ENCODE measurements around the gene CST8. TPM values are rescaled to one million over a fixed set of nuclear protein-coding genes. Genes with fewer than 3 reads are reported as not detected.

The CST8 gene
- total RNA-seq, 2 donors from 2014 or later = not detected

DNA sequence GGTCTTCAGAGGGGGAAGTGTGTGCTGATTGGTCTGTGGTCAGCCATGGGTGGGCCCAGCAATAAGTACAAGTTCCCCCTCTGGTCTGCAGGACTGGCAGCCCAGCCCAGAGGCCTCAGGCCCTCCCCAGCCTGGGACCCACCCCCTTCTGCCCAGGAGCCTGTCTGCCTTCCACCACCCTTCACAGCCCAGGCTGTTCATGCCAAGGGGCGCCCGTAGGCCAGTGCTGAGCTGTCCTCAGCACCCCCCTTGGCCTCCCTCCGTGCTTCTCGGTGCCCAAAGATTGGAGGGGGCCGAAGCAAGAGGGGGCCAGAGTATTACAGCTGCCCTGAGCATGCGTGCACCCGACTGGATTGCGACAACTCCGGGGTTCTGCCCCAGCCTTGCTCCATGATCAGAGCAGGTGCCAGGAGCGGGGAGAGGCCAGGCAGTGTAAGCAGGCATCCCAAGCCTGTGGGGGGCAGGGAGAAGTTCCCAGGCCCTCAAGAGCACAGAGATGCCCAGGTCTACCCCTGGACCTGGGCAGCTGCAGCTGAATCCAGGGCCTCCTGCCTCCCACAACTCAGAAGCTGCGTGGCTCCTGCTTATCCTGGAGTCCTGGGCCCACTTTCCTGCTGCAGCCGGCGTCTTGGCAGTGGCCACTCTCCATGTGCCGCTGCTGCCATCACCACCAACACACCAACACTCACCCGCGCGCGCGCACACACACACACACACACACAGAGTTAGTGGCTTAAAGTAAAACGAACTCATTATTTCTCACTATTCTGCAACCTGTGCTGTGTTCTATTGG lies 44.1 kb downstream of the CST8 start:
- no peak overlapping the region for H3K27ac ChIP-seq (ENCODE audit: low read depth, low read length)
- H3K4me3 Mint-ChIP-seq = no peak overlapping the region
- H3K27me3 Mint-ChIP-seq (ENCODE audit: insufficient read depth) = no peaks in the 10 kb centered on the region
- H3K9ac ChIP-seq (ENCODE audit: extremely low read depth, low read length, poor library complexity, severe bottlenecking) = no peak overlapping the region
- H3K4me1 ChIP-seq (ENCODE audit: control insufficient read depth, insufficient read depth, low read length) = peaks cover 8% of the 10 kb centered on the region
- H3K36me3 ChIP-seq (ENCODE audit: control insufficient read depth, insufficient read depth, low read length) = no peaks in the 10 kb centered on the region
- TF ChIP-seq, protein P1, sequence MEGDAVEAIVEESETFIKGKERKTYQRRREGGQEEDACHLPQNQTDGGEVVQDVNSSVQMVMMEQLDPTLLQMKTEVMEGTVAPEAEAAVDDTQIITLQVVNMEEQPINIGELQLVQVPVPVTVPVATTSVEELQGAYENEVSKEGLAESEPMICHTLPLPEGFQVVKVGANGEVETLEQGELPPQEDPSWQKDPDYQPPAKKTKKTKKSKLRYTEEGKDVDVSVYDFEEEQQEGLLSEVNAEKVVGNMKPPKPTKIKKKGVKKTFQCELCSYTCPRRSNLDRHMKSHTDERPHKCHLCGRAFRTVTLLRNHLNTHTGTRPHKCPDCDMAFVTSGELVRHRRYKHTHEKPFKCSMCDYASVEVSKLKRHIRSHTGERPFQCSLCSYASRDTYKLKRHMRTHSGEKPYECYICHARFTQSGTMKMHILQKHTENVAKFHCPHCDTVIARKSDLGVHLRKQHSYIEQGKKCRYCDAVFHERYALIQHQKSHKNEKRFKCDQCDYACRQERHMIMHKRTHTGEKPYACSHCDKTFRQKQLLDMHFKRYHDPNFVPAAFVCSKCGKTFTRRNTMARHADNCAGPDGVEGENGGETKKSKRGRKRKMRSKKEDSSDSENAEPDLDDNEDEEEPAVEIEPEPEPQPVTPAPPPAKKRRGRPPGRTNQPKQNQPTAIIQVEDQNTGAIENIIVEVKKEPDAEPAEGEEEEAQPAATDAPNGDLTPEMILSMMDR (conservative IDR thresholded peaks at IDR 0.05) = no peak
- DNase-seq = peak; percentile 30
- no peak overlapping the region for H3K27ac Mint-ChIP-seq
- peaks cover 29% of the 10 kb centered on the region for H3K4me1 Mint-ChIP-seq
- H3K9me3 ChIP-seq (ENCODE audit: control insufficient read depth, low read length) = no peaks in the 10 kb centered on the region
- no peaks in the 10 kb centered on the region for H3K9me3 Mint-ChIP-seq
- H3K36me3 Mint-ChIP-seq (ENCODE audit: low read depth) = no peaks in the 10 kb centered on the region
- H3K4me3 ChIP-seq (ENCODE audit: low read length) = no peak overlapping the region
- H3K27me3 ChIP-seq (ENCODE audit: control insufficient read depth, insufficient read depth, low read length, poor library complexity, severe bottlenecking) = no peaks in the 10 kb centered on the region
- 86 to 90% methylated on average over 6 to 20 of the region's 20 CpGs for WGBS, 2 experiments (ENCODE audit: insufficient coverage in 1 of 2, insufficient read length in 1 of 2)

DNA sequence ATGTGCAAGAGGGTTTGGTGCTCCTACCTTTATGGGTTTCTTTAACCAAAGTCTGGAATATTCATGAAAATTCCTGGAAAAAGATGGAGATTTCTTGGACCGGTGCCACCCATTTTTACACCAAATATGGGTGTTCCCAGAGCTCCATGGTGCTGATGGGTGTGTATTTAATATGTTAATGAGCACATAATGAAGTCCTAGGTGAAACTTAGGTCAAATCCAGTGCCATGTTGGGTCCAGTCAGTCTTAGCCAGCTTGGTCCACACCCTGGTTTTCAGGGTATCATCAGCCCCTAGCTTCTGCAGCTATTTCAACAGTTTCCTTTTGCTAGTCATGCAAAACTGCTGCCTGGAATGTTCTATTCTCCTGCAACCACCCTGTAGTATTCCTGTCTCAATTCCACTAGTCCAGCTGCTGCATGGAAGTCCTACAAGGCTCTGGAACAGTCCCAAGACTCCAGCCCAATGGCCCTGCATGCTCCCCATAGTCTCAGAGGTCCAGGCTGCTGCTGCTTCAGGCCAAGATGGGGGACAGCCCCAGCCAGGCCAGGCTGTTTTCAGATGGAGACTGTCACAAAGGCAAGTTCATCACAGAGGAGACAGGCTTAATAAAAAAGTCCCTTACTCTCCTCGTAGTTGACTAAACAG lies 45.5 kb downstream of the CST8 start:
- H3K36me3 Mint-ChIP-seq (ENCODE audit: low read depth) = no peaks in the 10 kb centered on the region
- H3K27me3 Mint-ChIP-seq (ENCODE audit: insufficient read depth) = no peaks in the 10 kb centered on the region
- Histone ChIP-seq H3K9me3 (ENCODE audit: control insufficient read depth, low read length) (no peaks in the 10 kb centered on the region), H3K4me1 (ENCODE audit: control insufficient read depth, insufficient read depth, low read length) (peaks cover 8% of the 10 kb centered on the region), H3K27ac (ENCODE audit: low read depth, low read length) (no peak overlapping the region), H3K4me3 (ENCODE audit: low read length) (no peak overlapping the region), H3K36me3 (ENCODE audit: control insufficient read depth, insufficient read depth, low read length) (no peaks in the 10 kb centered on the region), H3K9ac (ENCODE audit: extremely low read depth, low read length, poor library complexity, severe bottlenecking) (no peak overlapping the region), H3K27me3 (ENCODE audit: control insufficient read depth, insufficient read depth, low read length, poor library complexity, severe bottlenecking) (no peaks in the 10 kb centered on the region)
- H3K9me3 Mint-ChIP-seq = no peaks in the 10 kb centered on the region
- peak; percentile 35 for DNase-seq
- H3K27ac Mint-ChIP-seq = no peak overlapping the region
- 100% methylated on average over 1 of the region's 2 CpGs; no CpG with 5 or more reads in 1 of the 2 experiments for WGBS, 2 experiments (ENCODE audit: insufficient coverage in 1 of 2, insufficient read length in 1 of 2)
- no peak overlapping the region for H3K4me3 Mint-ChIP-seq
- H3K4me1 Mint-ChIP-seq = peaks cover 29% of the 10 kb centered on the region
- TF ChIP-seq, protein P1 (conservative IDR thresholded peaks at IDR 0.05) = no peak

DNA sequence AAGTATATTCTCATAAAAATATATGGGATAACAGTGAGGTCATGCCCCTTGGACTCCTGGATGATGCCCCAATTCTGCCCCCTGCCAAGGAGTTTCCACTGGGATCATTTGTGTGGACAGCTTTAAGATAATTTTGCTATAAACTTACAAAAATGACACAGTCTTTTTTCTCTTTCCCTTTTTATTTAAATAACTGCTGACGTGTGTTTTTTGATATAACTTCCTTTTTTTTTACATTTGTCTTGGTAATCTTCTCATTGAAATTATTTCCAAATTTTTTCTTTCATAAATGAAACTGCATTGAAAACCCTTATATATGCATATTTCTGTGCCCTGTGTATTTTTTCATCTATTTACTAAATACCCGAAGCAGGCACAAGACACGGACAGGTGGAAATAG lies 46.1 kb downstream of the CST8 start:
- H3K27me3 ChIP-seq (ENCODE audit: control insufficient read depth, insufficient read depth, low read length, poor library complexity, severe bottlenecking) = no peaks in the 10 kb centered on the region
- Mint-ChIP-seq H3K9me3 (no peaks in the 10 kb centered on the region), H3K36me3 (ENCODE audit: low read depth) (no peaks in the 10 kb centered on the region), H3K4me1 (peaks cover 27% of the 10 kb centered on the region), H3K27me3 (ENCODE audit: insufficient read depth) (no peaks in the 10 kb centered on the region), H3K27ac (no peak overlapping the region), H3K4me3 (no peak overlapping the region)
- no peak overlapping the region for H3K27ac ChIP-seq (ENCODE audit: low read depth, low read length)
- no peaks in the 10 kb centered on the region for H3K36me3 ChIP-seq (ENCODE audit: control insufficient read depth, insufficient read depth, low read length)
- TF ChIP-seq, protein P1 (conservative IDR thresholded peaks at IDR 0.05) = no peak
- no peaks in the 10 kb centered on the region for H3K9me3 ChIP-seq (ENCODE audit: control insufficient read depth, low read length)
- no peak overlapping the region for H3K4me3 ChIP-seq (ENCODE audit: low read length)
- 92% methylated on average over 3 of the region's 3 CpGs; no CpG with 5 or more reads in 1 of the 2 experiments for WGBS, 2 experiments (ENCODE audit: insufficient coverage in 1 of 2, insufficient read length in 1 of 2)
- H3K9ac ChIP-seq (ENCODE audit: extremely low read depth, low read length, poor library complexity, severe bottlenecking) = no peak overlapping the region
- H3K4me1 ChIP-seq (ENCODE audit: control insufficient read depth, insufficient read depth, low read length) = peaks cover 7% of the 10 kb centered on the region
- no peak for DNase-seq

Measured in endodermal cell (in vitro differentiated cells).